Hepatocyte (in vitro differentiated cells): Measurements from ENCODE around the gene PUM2.

Experiments
- CTCF ChIP-seq: fragments of 200-600 bp; sonication (generic); IDR thresholded peaks from 2 replicates; pipeline ENCODE4 v1.5.1; 2016; ENCODE audit warnings: antibody characterized with exemption, mild to moderate bottlenecking; ENCODE audit not compliant: poor library complexity
- EZH2 ChIP-seq: fragments of 200-600 bp; sonication (generic); IDR thresholded peaks from 2 replicates; pipeline ENCODE4 v1.6.1; 2016; ENCODE audit warnings: antibody characterized with exemption, mild to moderate bottlenecking, borderline replicate concordance

DNA sequence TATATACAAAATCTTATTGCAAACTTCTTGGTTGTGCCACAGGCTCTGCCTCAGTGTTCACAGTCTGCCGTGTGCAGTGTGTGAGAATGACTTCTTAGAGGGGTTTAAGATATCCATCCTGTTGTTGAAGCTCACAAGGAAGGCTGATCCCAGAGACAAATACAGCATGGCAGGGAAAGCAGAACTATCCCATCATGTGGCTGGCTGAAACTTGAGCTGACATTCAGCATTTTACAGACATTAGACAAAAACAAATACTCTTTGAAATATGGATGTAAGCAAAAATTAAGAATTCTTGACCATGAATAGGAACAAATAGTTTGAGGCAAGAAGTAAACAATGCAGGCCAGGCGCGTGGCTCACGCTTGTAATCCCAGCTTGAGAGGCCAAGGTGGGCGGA is 12.9 kb upstream of the PUM2 start:
- TF ChIP-seq CTCF = no peak
- TF ChIP-seq EZH2 = no peak
